Left ventricle myocardium inferior (tissue), 1 donor: ENCODE results near the gene SLC48A1. TPM values are rescaled to one million over a fixed set of nuclear protein-coding genes. Genes with fewer than 3 reads are reported as not detected.
A peak's percentile ranks its signal among the peaks of the same experiment; 100 is the strongest.

Experiments
- DNase-seq: peaks from one replicate; pipeline ENCODE4 v3.0.0-alpha.2; 2020
- H3K27ac ChIP-seq: fragments of 200-600 bp; replicated peaks from 2 replicates; pipeline ENCODE4 v1.8.0; 2021
- H3K27me3 ChIP-seq: fragments of 200-600 bp; 2 replicates; pipeline ENCODE4 v1.8.0; 2021; ENCODE audit warnings: low read depth
- H3K36me3 ChIP-seq: fragments of 200-600 bp; 2 replicates; pipeline ENCODE4 v1.8.0; 2021
- H3K4me1 ChIP-seq: fragments of 200-600 bp; 2 replicates; pipeline ENCODE4 v1.8.0; 2021
- H3K4me3 ChIP-seq: fragments of 200-600 bp; 2 replicates; pipeline ENCODE4 v1.8.0; 2021; ENCODE audit warnings: mild to moderate bottlenecking, moderate library complexity
- H3K9me3 ChIP-seq: fragments of 200-600 bp; replicated peaks from 2 replicates; pipeline ENCODE4 v1.8.0; 2021
- CTCF ChIP-seq: fragments of 200-600 bp; IDR thresholded peaks from 2 replicates; pipeline ENCODE4 v1.8.0; 2021; ENCODE audit warnings: antibody characterized with exemption, mild to moderate bottlenecking, borderline replicate concordance
- intact Hi-C: fragments of 100-400 bp; cut with micrococcal nuclease; formaldehyde crosslinking; loops from one replicate; pipeline ENCODE4 v1.11.0; 2022
- total RNA-seq: library from RNA; stranded (reverse); fragmentation: NEBNext Ultra II Directional; extraction: Animal tissue kit (Norgen Biotek cat#: 25700); gene quantifications from one replicate; pipeline ENCODE4 v1.2.1, GENCODE V29; 2021
- donor health status: DM: no; HTN: yes; CAD: no; lungs with severe emphysema.

Gene SLC48A1
- total RNA-seq, 1 donor from 2014 or later, result 25.3 TPM

GRCh38 chr12:47791874-47792273, 18.8 kb downstream of the SLC48A1 start:
- no peak for TF ChIP-seq CTCF
- Histone ChIP-seq H3K36me3 (peaks cover 100% of the 10 kb centered on the region), H3K9me3 (no peaks in the 10 kb centered on the region), H3K27me3 (no peaks in the 10 kb centered on the region), H3K4me1 (no peaks in the 10 kb centered on the region), H3K4me3 (no peak overlapping the region), H3K27ac (no peak overlapping the region)
- intact Hi-C loops, result no loop called here
- peak; percentile 14 for DNase-seq

GRCh38 chr12:47793015-47793681, 20.1 kb downstream of the SLC48A1 start:
- H3K36me3 ChIP-seq, result peaks cover 98% of the 10 kb centered on the region
- no peak overlapping the region for H3K27ac ChIP-seq
- TF ChIP-seq CTCF, result no peak
- no peaks in the 10 kb centered on the region for H3K27me3 ChIP-seq
- no peak overlapping the region for H3K4me3 ChIP-seq
- H3K9me3 ChIP-seq, result no peaks in the 10 kb centered on the region
- DNase-seq, result no peak
- H3K4me1 ChIP-seq, result peaks cover 3% of the 10 kb centered on the region
- intact Hi-C loops, result no loop called here

DNA sequence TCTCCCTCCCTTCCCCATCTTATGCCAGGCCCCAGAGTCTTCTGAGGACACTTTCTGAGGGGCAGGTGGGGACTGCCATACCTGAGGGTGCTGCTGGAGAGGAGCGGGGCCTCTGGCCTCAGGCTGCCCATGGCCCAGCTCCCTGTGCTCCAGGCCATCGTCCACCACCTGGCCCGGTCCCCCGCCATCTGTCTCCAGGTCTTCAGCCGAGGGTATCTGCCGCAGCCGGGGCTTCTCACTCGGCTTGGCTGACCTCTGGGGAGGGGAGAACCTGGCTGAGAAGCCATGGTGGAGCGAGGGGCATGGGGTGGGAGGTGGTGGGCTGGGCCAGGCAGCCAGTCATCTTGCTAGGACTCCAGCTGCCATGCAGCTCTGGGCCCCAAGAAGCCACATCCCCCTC, 21.6 kb downstream of the SLC48A1 start:
- peaks cover 19% of the 10 kb centered on the region for H3K4me1 ChIP-seq
- no peak for TF ChIP-seq CTCF
- no peak overlapping the region for H3K27ac ChIP-seq
- H3K9me3 ChIP-seq, result no peaks in the 10 kb centered on the region
- H3K4me3 ChIP-seq, result no peak overlapping the region
- no peak for DNase-seq
- no peaks in the 10 kb centered on the region for H3K27me3 ChIP-seq
- intact Hi-C loops, result no loop called here
- H3K36me3 ChIP-seq, result peaks cover 90% of the 10 kb centered on the region

GRCh38 chr12:47795121-47795813, 22.2 kb downstream of the SLC48A1 start:
- intact Hi-C loops, result no loop called here
- Histone ChIP-seq H3K27me3 (no peaks in the 10 kb centered on the region), H3K9me3 (no peaks in the 10 kb centered on the region), H3K27ac (no peak overlapping the region), H3K36me3 (peaks cover 84% of the 10 kb centered on the region), H3K4me1 (peaks cover 25% of the 10 kb centered on the region), H3K4me3 (no peak overlapping the region)
- DNase-seq, result no peak
- TF ChIP-seq CTCF, result no peak

GRCh38 chr12:47795814-47796411, 22.9 kb downstream of the SLC48A1 start:
- H3K9me3 ChIP-seq, result no peaks in the 10 kb centered on the region

More at GRCh38 chr12:47795814-47796411, 22.9 kb downstream of the SLC48A1 start:
- intact Hi-C loops, result no loop called here
- no peak overlapping the region for H3K27ac ChIP-seq
- no peak for TF ChIP-seq CTCF
- no peak for DNase-seq
- no peaks in the 10 kb centered on the region for H3K27me3 ChIP-seq
- peaks cover 78% of the 10 kb centered on the region for H3K36me3 ChIP-seq
- H3K4me1 ChIP-seq, result peaks cover 31% of the 10 kb centered on the region
- no peak overlapping the region for H3K4me3 ChIP-seq
